Measurements from ENCODE around the gene COL6A3. TPM values are rescaled to one million over a fixed set of nuclear protein-coding genes. Genes with fewer than 3 reads are reported as not detected.

Gene COL6A3
- total RNA-seq, 1 experiment from 2014 or later = 0.81 TPM

DNA sequence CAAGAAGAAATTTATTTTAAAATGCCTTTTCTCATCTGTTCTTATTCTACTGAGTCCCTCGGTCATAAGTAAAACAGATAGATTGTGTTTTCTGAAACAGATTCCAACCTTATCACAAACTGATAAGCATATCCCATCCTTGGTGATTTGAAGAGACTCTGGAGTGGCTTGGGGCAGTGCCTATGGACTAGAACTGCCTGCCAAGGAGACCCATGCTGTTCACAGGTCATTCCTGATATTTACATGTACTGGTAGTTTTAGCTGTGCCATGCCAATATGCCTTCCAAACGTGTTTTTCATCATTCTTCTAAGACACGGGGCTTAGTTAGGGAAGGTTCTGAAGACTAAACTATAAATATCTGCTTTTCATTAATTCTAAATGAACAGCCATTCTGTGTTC lies 11.4 kb upstream of the COL6A3 start:
- Histone ChIP-seq H2BK20ac (ENCODE audit: low read depth, low read length, poor library complexity, severe bottlenecking) (no peak overlapping the region), H3K18ac (ENCODE audit: insufficient read length, low read depth, low read length) (no peak overlapping the region), H2BK5ac (ENCODE audit: insufficient read length, low read length) (no peak overlapping the region), H2BK12ac (ENCODE audit: insufficient read length, low read depth, low read length) (no peak overlapping the region), H3K4me1 (ENCODE audit: insufficient read depth, low read length) (no peaks in the 10 kb centered on the region), H3K27me3 (ENCODE audit: insufficient read depth, low read length) (no peaks in the 10 kb centered on the region), H4K91ac (ENCODE audit: insufficient read length, low read depth, low read length) (no peak overlapping the region), H3K27ac (ENCODE audit: insufficient read length, low read depth, low read length) (no peak overlapping the region), H3T11ph (ENCODE audit: low read length) (no peak overlapping the region), H3K79me1 (ENCODE audit: insufficient read depth, low read depth, low read length, poor library complexity, severe bottlenecking) (no peaks in the 10 kb centered on the region), H3K4me2 (ENCODE audit: insufficient read depth, insufficient read length, low read length) (no peak overlapping the region), H3K23me2 (ENCODE audit: insufficient read length, low read depth, low read length, poor library complexity, severe bottlenecking) (no peaks in the 10 kb centered on the region), H3K14ac (ENCODE audit: insufficient read depth, low read length) (no peak overlapping the region), H4K5ac (ENCODE audit: insufficient read length, low read depth, low read length) (no peak overlapping the region), H2BK120ac (ENCODE audit: low read depth, low read length, poor library complexity, severe bottlenecking) (no peak overlapping the region), H3K56ac (ENCODE audit: insufficient read length, low read depth, low read length) (no peak overlapping the region), H3K9ac (ENCODE audit: extremely low read depth, insufficient read length, low read length) (no peak overlapping the region), H3K23ac (ENCODE audit: insufficient read length, low read depth, low read length) (no peak overlapping the region), H3K4ac (ENCODE audit: low read depth, low read length) (no peak overlapping the region), H2AK5ac (ENCODE audit: insufficient read length, low read length) (no peak overlapping the region), H2AFZ (ENCODE audit: low read length) (no peak overlapping the region), H3K9me3 (ENCODE audit: control insufficient read depth, low read depth, low read length) (no peaks in the 10 kb centered on the region), H4K20me1 (ENCODE audit: control insufficient read depth, insufficient read depth, insufficient read length) (no peaks in the 10 kb centered on the region), H3K79me2 (ENCODE audit: insufficient read depth, low read length) (no peaks in the 10 kb centered on the region), H2BK15ac (ENCODE audit: low read depth, low read length) (no peak overlapping the region), H4K8ac (replicated peaks; ENCODE audit: insufficient read length, low read depth, low read length) (no peak overlapping the region)
- TF ChIP-seq, protein P1, sequence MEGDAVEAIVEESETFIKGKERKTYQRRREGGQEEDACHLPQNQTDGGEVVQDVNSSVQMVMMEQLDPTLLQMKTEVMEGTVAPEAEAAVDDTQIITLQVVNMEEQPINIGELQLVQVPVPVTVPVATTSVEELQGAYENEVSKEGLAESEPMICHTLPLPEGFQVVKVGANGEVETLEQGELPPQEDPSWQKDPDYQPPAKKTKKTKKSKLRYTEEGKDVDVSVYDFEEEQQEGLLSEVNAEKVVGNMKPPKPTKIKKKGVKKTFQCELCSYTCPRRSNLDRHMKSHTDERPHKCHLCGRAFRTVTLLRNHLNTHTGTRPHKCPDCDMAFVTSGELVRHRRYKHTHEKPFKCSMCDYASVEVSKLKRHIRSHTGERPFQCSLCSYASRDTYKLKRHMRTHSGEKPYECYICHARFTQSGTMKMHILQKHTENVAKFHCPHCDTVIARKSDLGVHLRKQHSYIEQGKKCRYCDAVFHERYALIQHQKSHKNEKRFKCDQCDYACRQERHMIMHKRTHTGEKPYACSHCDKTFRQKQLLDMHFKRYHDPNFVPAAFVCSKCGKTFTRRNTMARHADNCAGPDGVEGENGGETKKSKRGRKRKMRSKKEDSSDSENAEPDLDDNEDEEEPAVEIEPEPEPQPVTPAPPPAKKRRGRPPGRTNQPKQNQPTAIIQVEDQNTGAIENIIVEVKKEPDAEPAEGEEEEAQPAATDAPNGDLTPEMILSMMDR (conservative IDR thresholded peaks at IDR 0.05) = no peak
- H3K4me3 Mint-ChIP-seq = no peak overlapping the region
- H3K27ac Mint-ChIP-seq = no peak overlapping the region
- H3K36me3 Mint-ChIP-seq (ENCODE audit: insufficient read depth in 1 of 3, low read depth in 3 of 3) = no peaks in the 10 kb centered on the region; a peak in 1 of 7 replicates
- DNase-seq = no peak
- H3K9me3 Mint-ChIP-seq = no peaks in the 10 kb centered on the region; a peak in 1 of 5 replicates
- peaks cover 64% of the 10 kb centered on the region for H3K27me3 Mint-ChIP-seq (ENCODE audit: low read depth)
- H3K4me1 Mint-ChIP-seq = peaks cover 3 to 5% of the 10 kb centered on the region in 2 experiments
- no CpG with 5 or more reads among the region's 3 CpGs for WGBS (ENCODE audit: extremely low coverage, insufficient read length, low lambda C conversion rate)

Data from H9 (cell line).